Neural cell (in vitro differentiated cells): ENCODE results near the gene PECR. TPM values are rescaled to one million over a fixed set of nuclear protein-coding genes. Genes with fewer than 3 reads are reported as not detected.

Experiments used
- H2AFZ ChIP-seq: fragments of 200-600, 300-800 bp; sonication (generic), shearing (Covaris generic); 2 replicates; pipeline ENCODE4 v1.6.0; 2014; ENCODE audit warnings: low read depth, mild to moderate bottlenecking, antibody characterized with exemption, low read length, moderate library complexity
- H3F3A ChIP-seq: fragments of 200-600 bp; shearing (Covaris generic); 2 replicates; pipeline ENCODE4 v1.6.1; 2016; ENCODE audit warnings: mild to moderate bottlenecking, moderate library complexity, mixed read lengths, antibody characterized with exemption, low read length; ENCODE audit not compliant: insufficient read depth, poor library complexity, severe bottlenecking
- H3K27ac ChIP-seq: fragments of 200-600, 300-800 bp; sonication (generic), shearing (Covaris generic); 2 replicates; pipeline ENCODE4 v1.5.1; 2014; ENCODE audit warnings: mild to moderate bottlenecking, low read length, moderate library complexity
- H3K27me3 ChIP-seq: fragments of 300-800, 200-600 bp; sonication (generic), shearing (Covaris generic); 2 replicates; pipeline ENCODE4 v1.6.0; 2014; ENCODE audit warnings: mild to moderate bottlenecking, low read depth, low read length, moderate library complexity; ENCODE audit not compliant: insufficient read depth
- H3K36me3 ChIP-seq: fragments of 300-800, 200-600 bp; sonication (generic), shearing (Covaris generic); 2 replicates; pipeline ENCODE4 v1.5.1; 2014; ENCODE audit warnings: mild to moderate bottlenecking, antibody characterized with exemption, low read length, moderate library complexity; ENCODE audit not compliant: insufficient read depth
- H3K4me2 ChIP-seq: fragments of 300-800, 200-600 bp; sonication (generic), shearing (Covaris generic); 2 replicates; pipeline ENCODE4 v1.6.0; 2014; ENCODE audit warnings: mild to moderate bottlenecking, low read length
- H3K4me3 ChIP-seq: fragments of 300-800, 200-600 bp; sonication (generic), shearing (Covaris generic); 2 replicates; pipeline ENCODE4 v1.5.1; 2014; ENCODE audit warnings: mild to moderate bottlenecking, low read length, moderate library complexity
- H3K79me2 ChIP-seq: fragments of 200-600 bp; shearing (Covaris generic); replicated peaks from 2 replicates; pipeline ENCODE4 v1.6.0; 2014; ENCODE audit warnings: mild to moderate bottlenecking, low read length, moderate library complexity; ENCODE audit not compliant: insufficient read depth
- H3K9ac ChIP-seq: fragments of 300-800, 200-600 bp; sonication (generic), shearing (Covaris generic); 2 replicates; pipeline ENCODE4 v1.6.1; 2016; ENCODE audit warnings: mild to moderate bottlenecking, low read length, mixed read lengths
- H3K9me2 ChIP-seq: fragments of 200-600 bp; shearing (Covaris generic); 2 replicates; pipeline ENCODE4 v1.6.1; 2016; ENCODE audit warnings: mild to moderate bottlenecking, low read length, mixed read lengths; ENCODE audit not compliant: insufficient read depth
- H3K9me3 ChIP-seq: fragments of 200-600, 300-800 bp; sonication (generic), shearing (Covaris generic); 2 replicates; pipeline ENCODE4 v1.6.1; 2016; ENCODE audit warnings: mild to moderate bottlenecking, mixed run types, low read length, moderate library complexity, mixed read lengths
- H4K20me1 ChIP-seq: fragments of 200-600 bp; shearing (Covaris generic); 2 replicates; pipeline ENCODE4 v1.6.1; 2016; ENCODE audit warnings: mild to moderate bottlenecking, mixed run types; ENCODE audit not compliant: insufficient read depth
- EP300 ChIP-seq: fragments of 450-650 bp; conservative IDR thresholded peaks from 2 replicates; pipeline ENCODE4 v1.6.1; 2014; ENCODE audit warnings: antibody characterized with exemption, mild to moderate bottlenecking, moderate library complexity; ENCODE audit not compliant: poor library complexity, severe bottlenecking
- EZH2 ChIP-seq: fragments of 200-600, 300-800 bp; shearing (Covaris generic), sonication (generic); IDR thresholded peaks from 2 replicates; pipeline ENCODE4 v1.6.1; 2014; ENCODE audit warnings: antibody characterized with exemption, low read length, borderline replicate concordance, mild to moderate bottlenecking; ENCODE audit not compliant: insufficient read depth, poor library complexity, severe bottlenecking
- MXI1 ChIP-seq: fragments of 450-650 bp; conservative IDR thresholded peaks from 2 replicates; pipeline ENCODE4 v1.6.1; 2014; ENCODE audit warnings: antibody characterized with exemption, mild to moderate bottlenecking; ENCODE audit not compliant: poor library complexity, severe bottlenecking
- POLR2AphosphoS5 ChIP-seq: IDR thresholded peaks from 2 replicates; pipeline ENCODE4 v1.6.1; 2012
- RAD21 ChIP-seq: fragments of 450-650 bp; conservative IDR thresholded peaks from 2 replicates; pipeline ENCODE4 v1.6.1; 2014; ENCODE audit warnings: antibody characterized with exemption, mild to moderate bottlenecking, moderate library complexity
- REST ChIP-seq: IDR thresholded peaks from 2 replicates; pipeline ENCODE4 v1.6.1; 2012; ENCODE audit warnings: borderline replicate concordance
- SMC3 ChIP-seq: fragments of 450-650 bp; conservative IDR thresholded peaks from 2 replicates; pipeline ENCODE4 v1.6.1; 2014; ENCODE audit warnings: antibody characterized with exemption, mild to moderate bottlenecking, moderate library complexity; ENCODE audit not compliant: poor library complexity
- TAF1 ChIP-seq: IDR thresholded peaks from 2 replicates; pipeline ENCODE4 v1.6.1; 2012; ENCODE audit warnings: low read depth
- polyA plus RNA-seq: library from polyadenylated mRNA; depleted of rRNA; stranded (reverse); fragments of >200 nt; gene quantifications from 2 replicates; pipeline ENCODE4 v1.2.3, GENCODE V29; 2014
- TF ChIP-seq, protein P1 (sequence below): fragments of 450-650 bp; IDR thresholded peaks from 2 replicates; pipeline ENCODE4 v1.5.1; 2014; ENCODE audit warnings: antibody characterized with exemption, mild to moderate bottlenecking, moderate library complexity; ENCODE audit not compliant: poor library complexity, severe bottlenecking

The PECR gene
- polyA plus RNA-seq, 1 donor from 2014 or later, result 22.1 TPM

DNA sequence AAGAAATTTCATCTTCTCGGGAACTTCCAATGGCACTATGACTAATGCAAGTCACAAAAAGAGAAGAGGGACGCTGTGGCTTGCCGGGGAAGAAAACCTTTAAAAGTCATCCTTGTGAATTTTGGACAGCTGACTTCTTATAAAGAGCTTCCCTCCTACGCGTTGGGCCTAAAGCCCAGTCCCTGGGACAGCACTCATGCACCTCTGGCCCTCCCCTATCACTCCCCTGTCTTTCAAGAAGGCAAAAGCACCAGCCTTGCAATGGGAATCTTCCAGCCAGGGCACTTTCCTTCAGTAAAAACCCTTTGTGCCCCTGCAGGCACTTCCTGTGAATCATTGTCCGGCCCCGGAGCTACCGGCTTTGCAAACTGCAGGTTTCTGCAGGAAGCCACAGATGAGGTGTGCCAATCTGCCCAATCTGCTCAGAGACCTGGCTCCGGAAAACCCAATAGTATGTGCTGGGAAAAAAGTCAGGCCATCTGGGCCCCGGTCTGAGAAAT lies 75.4 kb downstream of the PECR start:
- Histone ChIP-seq H3K4me3 (no peak overlapping the region), H3K27ac (no peak overlapping the region), H3K9ac (no peak overlapping the region), H3K4me2 (no peak overlapping the region), H2AFZ (no peak overlapping the region), H3K36me3 (no peaks in the 10 kb centered on the region), H3K79me2 (no peaks in the 10 kb centered on the region), H3F3A (no peaks in the 10 kb centered on the region), H3K9me3 (no peaks in the 10 kb centered on the region), H3K9me2 (no peaks in the 10 kb centered on the region), H3K27me3 (no peaks in the 10 kb centered on the region), H4K20me1 (no peaks in the 10 kb centered on the region)
- TF ChIP-seq, protein P1, sequence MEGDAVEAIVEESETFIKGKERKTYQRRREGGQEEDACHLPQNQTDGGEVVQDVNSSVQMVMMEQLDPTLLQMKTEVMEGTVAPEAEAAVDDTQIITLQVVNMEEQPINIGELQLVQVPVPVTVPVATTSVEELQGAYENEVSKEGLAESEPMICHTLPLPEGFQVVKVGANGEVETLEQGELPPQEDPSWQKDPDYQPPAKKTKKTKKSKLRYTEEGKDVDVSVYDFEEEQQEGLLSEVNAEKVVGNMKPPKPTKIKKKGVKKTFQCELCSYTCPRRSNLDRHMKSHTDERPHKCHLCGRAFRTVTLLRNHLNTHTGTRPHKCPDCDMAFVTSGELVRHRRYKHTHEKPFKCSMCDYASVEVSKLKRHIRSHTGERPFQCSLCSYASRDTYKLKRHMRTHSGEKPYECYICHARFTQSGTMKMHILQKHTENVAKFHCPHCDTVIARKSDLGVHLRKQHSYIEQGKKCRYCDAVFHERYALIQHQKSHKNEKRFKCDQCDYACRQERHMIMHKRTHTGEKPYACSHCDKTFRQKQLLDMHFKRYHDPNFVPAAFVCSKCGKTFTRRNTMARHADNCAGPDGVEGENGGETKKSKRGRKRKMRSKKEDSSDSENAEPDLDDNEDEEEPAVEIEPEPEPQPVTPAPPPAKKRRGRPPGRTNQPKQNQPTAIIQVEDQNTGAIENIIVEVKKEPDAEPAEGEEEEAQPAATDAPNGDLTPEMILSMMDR, result no peak
- TF ChIP-seq SMC3 (no peak), EP300 (no peak), MXI1 (no peak), REST (no peak), EZH2 (no peak), TAF1 (no peak), RAD21 (no peak), POLR2AphosphoS5 (no peak)

DNA sequence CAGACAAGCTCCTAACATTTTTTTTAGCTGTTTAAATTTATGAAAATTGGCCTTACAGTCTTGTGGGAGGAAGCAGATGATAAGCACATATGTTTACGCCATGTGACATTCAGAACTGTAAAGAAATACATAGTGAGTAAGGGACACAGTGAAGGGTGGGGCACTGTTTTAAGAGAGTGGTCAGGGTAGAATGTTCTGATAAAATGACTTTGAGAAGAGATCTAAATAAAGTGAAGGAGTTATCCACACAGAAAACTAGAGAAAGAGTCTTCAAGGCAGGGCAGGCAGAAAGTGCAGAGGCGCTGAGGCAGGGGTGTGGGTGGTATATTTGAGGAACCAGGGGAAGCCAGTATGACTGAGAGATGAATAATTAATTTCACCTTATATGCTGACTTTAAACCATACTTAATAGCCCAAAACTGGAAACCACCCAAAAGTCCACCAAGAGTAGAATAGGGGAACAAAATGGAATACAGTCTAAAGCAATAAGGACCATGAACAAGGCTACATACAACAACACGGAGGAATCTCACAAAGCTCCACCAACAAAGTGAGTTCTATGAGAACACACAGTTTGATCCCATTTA lies 76.8 kb downstream of the PECR start:
- H3K4me2 ChIP-seq, result no peak overlapping the region

More for the DNA sequence above, 76.8 kb downstream of the PECR start:
- Histone ChIP-seq H3K9ac (no peak overlapping the region), H3K9me3 (no peaks in the 10 kb centered on the region), H3F3A (no peaks in the 10 kb centered on the region), H3K4me3 (no peak overlapping the region), H4K20me1 (no peaks in the 10 kb centered on the region), H3K36me3 (no peaks in the 10 kb centered on the region), H3K9me2 (no peaks in the 10 kb centered on the region), H3K27ac (no peak overlapping the region), H3K79me2 (no peaks in the 10 kb centered on the region), H2AFZ (no peak overlapping the region), H3K27me3 (no peaks in the 10 kb centered on the region)
- TF ChIP-seq, protein P1, result no peak
- TF ChIP-seq MXI1 (no peak), EZH2 (no peak), RAD21 (no peak), POLR2AphosphoS5 (no peak), TAF1 (no peak), REST (no peak)
